ENCODE data around the gene MPC1.
"Not testable (repeated sequence)": the region's sequence is repeated elsewhere in the genome, so short reads cannot be mapped to it uniquely, and the experiment has no call there.

The MPC1 gene

DNA sequence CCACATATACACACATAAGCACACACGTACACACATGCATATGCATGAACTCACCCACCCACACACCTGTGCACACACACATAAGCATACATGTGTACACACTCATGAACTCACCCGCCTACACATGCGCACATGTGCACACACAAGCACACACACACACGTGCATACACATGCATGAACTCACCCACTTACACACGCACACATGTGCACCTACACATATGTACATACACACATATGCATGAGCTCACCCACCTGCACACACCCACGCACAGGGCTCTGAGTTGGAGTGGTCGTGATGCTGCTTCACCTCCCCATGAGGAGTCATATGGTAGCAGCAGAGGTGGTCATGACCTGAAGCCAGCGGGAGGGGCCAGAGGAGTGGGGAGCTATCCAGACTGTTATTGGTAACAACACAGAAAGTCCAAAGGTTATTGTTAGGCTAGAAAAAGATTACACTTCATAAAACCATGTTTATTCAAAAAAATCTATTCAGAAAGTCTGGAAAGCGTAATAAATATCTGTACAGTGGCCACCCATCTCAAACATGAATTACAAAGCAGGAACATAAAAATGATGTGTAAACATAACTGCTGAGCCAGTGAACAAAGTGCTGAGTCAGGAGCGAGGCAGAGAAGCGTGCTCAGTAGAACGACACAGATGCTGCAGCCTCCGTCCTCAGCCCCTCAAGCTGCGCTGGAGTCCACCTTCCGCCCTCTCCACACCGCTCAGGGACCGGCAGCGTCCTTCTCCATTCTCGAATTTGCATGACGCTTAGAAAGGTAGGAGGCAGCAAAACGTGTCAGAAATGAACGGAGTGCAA lies 26.4 kb upstream of the MPC1 start:
- DNase-seq, result no peak

DNA sequence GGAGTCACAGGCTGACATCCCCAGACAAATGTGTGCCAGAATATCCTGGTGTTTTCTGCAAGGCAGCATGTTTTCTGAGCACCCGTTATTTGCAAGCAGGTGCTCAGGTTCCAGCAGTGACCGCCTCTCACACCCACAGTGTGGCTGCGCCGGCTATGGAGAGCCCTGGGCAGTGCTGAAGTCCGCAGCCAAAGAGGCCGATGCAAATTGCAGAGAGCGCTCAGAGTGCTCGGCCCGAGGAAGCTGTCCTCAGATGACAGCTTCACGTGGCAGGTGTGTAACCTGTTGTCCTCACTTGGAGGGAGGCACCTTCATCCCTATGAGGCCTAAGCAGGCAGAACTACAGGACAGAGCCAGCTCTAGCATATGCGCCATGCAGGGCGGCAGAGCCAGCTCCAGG lies 23.5 kb upstream of the MPC1 start:
- no peak for DNase-seq

DNA sequence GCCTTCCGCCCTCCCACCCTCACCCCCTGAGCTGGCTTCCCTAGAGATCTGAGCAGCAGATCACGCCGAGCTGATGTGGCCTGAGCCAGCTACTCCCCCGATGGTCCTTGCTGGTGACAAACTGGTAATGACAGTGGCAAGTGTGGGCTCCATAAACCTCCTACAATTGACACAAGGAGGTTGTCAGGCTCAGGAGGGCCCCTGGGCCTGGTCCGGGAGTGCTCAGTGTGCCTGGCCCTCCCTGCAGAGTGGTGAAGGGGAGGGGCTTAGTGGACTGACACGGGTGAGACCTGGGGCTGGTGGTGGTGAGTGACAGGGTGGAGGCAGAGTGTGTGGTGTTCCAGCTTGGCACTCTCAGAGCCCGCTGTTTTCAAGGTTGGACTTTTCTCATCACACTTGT lies 22.6 kb upstream of the MPC1 start:
- DNase-seq, result no peak

DNA sequence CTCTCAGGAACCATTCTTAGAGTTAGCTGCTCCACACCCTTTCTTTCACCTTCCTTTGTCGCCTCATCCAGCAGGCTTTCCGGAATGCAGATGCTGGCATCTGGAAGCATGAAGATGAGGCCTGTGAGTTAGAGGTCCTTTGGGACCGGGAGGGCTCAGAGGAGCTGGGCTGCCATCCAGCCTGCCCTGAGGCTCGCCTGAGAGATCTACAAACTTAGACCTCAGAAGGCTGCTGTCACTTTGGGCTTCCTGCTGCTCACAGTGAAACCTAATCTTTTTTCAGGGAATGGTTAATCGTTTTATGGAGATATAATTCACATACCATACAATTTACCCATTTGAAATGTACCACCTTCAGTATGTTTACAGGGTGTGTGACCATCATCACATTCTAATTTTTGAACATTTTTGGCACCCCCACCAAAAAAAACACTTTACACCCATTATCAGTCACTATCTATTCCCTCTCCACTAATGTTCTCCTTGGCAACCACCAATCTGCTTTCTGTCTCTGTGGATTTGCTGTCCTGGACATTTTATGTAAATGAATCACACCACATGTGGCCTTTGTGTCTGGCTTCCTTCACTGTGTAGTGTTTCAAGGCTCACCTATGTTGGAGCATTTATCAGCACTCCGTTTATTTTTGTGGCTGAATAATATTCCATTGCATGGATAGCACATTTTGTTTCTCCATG lies 20.0 kb upstream of the MPC1 start:
- no peak for DNase-seq

DNA sequence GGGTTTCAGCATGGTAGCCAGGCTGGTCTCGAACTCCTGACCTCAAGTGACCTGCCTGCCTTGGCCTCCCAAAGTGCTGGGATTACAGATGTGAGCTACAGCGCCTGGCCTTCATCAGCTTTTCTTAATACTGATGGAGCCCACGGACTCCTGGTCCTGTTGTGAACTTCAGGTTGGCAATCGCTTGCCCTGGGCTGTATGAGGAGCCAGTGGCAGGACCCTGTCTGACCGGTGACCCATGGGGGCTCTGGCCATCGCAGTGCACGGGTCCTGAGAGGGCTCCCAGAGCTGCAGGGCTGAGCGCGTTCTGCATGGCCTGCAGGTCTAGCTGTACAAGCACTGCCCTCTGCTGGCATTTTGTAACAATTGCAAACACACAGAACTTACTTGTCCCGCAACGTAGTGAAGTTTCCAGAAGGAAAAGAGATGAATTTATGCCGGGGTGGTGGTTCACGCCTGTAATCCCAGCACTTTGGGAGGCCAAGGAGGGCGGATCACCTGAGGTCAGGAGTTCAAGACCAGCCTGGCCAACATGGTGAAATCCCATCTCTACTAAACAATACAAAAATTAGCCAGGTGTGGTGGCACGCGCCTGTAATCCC lies 18.0 kb upstream of the MPC1 start:
- peak in 41 of 51 donors; percentile 14 to 76 (median 49) for DNase-seq

DNA sequence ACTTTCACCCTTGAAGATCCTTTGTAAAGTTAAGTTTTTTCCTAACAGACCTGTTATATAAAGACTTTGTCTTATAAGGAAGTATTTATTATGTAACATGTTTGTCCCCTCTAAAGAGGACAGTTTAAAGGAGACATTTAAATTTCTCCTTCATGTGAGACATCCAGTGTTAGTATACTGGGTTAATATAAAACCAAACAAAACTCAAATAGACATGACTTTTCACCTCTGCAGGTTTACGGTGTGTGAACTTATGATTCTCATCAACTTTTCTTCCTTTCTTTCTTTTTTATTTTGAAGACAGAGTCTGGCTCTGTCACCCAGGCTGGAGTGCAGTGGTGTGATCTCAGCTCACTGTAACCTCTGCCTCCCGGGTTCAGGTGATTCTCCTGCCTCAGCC lies 17.4 kb upstream of the MPC1 start:
- no peak for DNase-seq

DNA sequence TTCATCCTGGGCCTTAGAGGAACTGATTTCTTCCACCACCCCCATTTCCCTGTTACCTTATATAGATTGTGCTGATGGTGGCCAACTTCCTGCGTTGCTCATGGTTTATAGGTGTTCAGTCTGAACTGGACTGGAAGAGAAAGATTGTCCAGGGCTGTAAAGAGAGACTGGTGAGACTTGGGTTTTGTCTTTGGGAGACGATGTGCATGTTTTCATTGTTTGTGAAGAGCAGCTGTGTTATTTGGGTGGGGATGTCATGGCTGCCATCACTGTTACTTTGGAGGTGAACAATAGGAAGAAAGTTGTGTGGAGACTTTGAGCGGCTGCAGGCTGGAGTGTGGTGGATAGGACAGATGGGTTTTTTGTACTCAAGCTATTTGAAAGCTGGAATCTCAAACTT lies 15.6 kb upstream of the MPC1 start:
- DNase-seq, result no peak

DNA sequence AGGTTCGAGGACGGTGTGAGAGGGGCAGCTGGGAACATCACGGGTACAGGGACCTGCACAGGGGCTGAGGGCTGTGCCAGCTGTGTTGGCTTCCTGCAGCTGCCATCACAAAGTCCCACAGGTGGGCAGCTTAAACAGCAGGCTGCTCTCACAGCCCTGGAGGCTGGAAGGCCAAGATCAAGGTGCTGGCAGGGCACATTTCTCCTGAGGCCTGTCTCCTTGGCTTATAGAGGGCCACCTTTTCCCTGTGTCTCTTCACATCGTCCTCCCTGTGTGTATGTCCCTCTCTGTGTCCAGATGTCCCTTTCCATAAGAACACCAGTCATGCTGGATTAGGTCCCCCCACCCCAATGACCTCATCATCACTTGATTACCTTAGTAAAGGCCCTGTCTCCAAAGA lies 15.1 kb upstream of the MPC1 start:
- DNase-seq, result no peak

DNA sequence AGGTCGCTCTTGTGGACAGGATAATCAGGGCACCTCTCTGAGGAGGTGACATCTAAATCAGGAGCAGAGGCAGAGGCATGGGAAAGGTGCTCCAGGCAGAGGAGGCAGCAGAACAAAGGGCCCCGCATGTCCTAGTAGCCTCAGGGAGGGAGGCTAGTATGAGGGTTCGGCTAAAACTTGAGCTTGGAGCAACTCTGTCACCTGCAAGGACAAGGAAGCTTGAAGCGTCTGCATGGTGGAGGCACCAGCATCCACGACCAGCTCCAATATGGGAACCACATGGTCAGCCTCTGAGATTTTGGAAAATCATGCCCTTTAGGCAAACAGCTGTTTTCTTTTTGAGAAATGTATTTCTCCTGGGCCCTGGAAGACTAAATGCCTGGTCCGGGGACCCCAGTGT lies 13.0 kb upstream of the MPC1 start:
- DNase-seq, result no peak

DNA sequence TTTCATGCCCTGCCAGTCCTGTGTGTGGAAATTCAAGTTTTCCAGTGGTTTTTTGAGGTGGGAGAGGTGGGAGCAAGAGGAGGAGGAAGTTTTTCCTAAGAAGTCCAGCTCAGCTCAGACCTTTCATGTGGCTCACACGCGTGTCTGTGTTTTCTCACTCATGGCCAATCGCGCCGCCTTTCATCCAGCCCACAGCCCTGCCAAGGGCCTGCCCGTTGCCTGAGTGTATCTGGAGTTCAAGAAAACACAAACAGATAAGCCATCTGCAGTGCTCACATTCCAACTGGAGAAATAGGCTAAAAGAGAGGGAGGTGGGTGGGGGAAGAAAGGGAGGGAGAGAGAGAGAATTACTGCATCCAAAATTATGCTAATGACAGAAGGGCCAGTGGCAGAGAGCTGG lies 12.6 kb upstream of the MPC1 start:
- DNase-seq, result no peak

DNA sequence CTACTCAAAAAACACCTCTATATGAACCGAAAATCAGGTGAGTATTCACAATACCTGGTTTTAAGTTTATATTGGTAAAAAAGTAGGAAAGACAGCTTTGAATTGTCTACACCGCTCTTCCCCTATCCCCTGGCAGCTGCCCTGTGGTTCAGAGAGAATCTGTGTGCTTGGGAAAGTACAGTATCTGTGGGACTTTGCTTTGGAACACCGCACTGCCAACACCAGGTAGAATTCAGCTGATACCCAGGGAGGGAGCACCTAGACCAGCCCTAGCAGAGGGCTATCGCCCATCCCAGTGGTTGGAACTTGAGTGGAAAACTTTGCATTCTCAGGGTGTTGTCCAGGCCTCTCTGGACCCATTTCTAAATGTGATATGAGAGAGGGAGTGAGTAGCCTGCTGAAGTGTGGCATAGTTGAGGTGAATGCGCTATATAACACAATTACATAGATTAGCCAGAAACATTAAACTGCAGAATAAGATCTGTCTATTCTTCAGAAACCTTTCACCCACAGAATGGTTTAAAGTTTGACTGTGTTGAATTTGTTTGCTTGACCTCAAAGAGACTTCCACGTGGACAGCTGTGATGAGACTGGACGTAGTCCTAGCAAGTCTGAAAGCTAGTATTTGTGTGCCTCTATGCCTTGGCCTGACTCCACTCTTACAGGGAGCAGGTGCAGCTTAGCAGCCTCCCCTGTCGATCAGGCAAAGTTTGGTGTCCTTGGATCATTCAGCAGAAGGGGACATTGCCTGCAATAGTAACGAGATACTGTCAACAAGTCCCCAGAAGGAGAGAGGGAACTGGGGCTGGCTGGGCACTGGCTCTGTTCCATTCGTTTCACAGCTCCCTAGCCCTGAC lies 11.5 kb upstream of the MPC1 start:
- no peak for DNase-seq

DNA sequence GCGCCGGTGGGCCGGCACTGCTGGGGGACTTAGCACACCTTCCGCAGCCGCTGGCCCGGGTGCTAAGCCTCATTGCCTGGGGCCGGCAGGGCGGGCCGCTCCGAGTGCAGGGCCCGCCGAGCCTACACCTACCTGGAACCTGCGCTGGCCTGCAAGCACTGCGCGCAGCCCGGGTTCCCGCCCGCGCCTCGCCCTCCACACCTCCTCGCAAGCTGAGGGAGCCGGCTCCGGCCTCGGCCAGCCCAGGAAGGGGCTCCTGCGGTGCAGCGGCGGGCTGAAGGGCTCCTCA lies 10.7 kb upstream of the MPC1 start:
- DNase-seq, result no peak

DNA sequence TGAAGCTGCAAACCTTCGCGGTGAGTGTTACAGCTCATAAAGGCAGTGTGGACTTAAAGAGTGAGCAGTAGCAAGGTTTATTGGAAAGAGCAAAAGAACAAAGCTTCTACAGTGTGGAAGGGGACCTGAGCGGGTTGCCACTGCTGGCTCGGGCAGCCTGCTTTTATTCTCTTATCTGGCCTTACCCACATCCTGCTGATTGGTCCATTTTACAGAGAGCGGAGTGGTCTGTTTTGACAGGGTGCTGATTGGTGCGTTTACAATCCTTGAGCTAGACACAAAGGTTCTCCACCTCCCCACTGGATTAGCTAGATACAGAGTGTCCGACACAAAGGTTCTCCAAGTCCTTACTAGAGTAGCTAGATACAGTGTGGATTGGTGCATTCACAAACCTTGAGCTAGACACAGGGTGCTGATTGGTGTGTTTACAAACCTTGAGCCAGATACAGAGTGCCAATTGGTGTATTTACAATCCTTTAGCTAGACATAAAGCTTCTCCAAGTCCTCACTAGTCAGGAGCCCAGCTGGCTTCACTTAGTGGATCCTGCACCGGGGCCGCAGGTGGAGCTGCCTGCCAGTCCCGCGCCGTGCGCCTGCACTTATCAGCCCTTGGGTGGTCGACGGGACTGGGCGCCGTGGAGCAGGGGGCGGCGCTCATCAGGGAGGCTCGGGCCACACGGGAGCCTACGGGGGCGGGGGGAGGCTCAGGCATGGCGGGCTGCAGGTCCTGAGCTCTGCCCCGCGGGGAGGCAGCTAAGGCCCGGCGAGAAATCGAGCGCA lies 10.2 kb upstream of the MPC1 start:
- not testable (repeated sequence) for DNase-seq

DNA sequence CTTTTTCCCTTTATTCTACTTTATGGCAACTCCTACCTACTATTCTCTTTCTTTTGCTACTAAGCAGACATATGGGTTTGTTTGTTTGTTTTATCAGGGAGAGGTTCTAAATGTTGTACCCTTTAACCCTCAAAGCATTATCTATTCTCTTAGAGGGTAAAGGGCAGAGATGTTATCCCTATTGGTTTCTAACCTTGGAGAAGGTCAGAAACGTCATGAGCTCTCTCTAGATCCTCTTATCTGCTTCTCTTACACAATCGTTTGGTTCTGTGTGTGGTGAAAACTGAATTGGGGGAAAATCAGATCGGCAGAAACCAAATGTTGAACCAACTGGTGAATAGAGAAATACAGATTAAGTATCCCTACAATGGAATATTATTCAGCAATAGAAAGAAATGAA lies 6.4 kb upstream of the MPC1 start:
- no peak for DNase-seq

DNA sequence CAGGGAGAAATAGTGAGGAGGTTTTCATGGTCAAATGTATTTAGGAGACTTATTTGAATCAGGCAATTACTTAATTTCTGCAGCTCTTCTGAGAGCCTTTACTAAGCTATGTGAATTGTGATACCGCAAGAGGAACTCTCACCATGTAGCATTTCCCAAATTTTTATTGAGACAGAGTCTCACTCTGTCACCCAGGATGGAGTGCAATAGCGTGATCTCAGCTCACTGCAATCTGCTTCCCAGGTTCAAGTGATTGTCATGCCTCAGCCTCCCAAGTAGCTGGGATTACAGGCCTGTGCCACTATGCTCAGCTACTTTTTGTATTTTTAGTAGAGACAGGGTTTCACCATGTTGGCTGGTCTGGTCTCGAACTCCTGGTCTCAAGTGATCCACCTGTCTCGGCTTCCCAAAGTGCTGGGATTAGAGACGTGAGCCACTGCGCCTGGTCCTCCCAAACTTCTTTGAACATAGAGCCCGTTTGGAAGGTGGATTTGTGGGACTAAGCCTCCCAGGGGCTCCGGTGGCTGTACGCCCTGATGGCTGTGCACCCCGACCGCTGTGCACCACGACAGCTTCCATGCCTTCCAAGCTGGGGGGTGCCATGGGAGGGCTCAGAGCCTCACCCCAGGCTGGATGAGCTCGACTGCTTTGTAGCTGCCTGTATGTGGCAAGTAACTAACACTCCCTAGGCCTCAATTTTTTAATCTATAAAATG lies 5.7 kb upstream of the MPC1 start:
- no peak for DNase-seq

DNA sequence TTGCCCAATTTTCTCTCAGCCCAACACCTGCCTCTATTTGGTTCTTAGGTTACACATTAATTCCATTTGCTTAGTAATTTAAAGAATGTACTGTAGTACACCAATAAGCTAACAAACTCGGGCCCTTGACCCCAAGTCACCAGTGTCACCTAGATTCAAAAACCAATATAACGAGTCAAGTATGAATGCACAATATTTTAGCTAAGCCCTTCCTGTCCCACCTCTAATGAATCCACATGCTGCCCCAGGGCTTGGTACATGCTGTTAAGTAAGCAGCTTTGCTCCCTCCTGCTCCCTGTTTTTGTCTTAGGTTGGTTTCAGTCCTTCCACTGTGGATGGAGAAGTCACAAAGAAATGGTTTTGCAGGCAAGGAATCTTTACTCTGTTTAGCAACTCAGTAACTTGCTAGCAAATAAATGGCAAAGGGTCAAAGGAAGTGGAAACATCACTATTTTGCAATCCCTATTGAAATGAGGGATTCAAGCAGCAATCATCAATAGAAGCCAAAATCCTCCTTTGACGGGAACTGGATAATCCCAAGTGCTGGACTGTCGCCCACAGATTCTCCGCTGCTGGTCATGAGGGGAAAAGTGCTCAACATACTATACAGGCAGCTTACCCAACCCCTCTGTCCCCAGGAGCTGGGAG lies 5.0 kb upstream of the MPC1 start:
- DNase-seq, result no peak

DNA sequence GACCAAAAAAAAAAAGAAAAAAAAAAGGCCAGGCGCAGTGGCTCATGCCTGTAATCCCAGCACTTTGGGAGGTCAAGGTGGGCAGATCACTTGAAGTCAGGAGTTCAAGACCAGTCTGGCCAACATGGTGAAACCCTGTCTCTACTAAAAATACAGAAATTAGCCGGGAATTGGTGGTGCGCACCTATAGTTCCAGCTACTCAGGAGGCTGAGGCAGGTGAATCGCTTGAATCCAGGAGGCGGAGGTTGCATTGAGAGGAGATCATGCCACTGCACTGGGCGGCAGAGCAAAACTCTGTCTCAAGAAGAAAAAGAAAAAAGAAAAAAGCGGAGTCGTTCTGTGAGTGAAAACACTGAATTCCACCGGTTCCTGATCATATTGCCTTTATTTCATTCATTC lies 4.4 kb upstream of the MPC1 start:
- not testable (repeated sequence) for DNase-seq

DNA sequence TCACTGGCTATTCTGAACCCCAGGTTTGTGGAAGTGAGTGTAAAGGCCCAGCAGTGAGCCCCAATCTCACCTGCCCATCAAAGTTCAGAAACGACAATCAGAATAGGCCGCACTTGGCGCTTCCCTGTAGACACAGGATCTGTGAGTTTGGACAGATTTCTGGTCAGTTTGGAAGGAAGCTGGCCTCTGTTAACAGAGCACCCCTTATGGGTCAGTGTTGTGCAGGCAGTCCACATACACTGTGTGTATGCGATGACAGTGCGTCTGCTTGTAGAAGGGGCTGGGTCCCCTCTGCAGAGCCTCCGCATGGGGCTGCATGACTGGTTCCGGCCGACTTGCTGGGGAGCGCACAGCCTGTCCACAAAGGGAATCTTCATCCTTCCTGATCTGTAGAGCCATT lies 3.4 kb upstream of the MPC1 start:
- no peak for DNase-seq

DNA sequence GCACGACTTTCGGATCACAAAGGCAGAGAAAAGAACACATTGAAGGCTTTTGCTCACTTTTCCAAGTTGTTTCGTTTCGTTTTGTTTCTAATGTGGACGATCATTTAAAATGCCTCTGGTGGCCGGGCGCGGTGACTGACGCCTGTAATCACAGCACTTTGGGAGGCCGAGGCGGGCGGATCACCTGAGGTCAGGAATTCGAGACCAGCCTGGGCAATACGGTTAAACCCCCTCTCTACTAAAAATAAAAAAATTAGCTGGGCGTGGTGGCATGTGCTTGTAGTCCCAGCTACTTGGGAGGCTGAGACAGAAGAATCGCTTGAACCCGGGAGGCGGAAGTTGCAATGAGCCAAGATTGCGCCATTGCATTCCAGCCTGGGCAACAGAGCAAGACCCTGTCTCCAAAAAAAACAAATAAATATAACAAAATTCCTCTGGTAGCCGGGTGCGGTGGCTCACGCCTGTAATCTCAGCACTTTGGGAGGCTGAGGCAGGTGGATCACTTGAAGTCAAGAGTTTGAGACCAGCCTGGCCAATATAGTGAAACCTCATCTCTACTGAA lies 1.1 kb upstream of the MPC1 start:
- peak in 1 of 51 donors; percentile 46 for DNase-seq

DNA sequence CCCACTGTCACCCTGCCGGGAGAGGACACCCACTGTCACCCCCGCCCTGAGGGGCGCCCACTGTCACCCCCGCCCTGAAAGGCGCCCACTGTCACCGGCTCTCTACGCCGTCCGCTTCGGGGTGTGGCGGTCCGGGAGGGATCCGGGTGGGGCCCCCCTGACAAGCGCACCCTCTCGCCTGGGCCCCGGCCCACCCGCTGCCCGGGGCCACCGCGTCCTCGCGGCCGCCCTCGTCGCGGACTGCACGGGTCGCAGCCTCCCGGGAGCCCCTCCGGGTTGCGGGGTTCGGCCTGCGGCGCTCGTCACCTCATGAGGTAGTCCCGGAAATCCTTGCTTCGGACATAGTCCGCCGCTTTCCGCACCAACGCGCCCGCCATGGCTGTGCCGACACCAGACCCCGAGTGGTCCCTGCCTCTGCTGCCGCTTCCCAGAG lies 224 bp downstream of the MPC1 start:
- DNase-seq, result peak in 1 of 51 donors; percentile 41

Measured in hypothalamus (tissue), 51 donors.